HG02642 (cell line): Measurements from ENCODE around the gene PA2G4.
A peak's percentile ranks its signal among the peaks of the same experiment; 100 is the strongest.
"Not testable (repeated sequence)": the region's sequence is repeated elsewhere in the genome, so short reads cannot be mapped to it uniquely, and the experiment has no call there.

ENCODE experiments used
- ATAC-seq: cut with Tn5 transposase; IDR thresholded peaks from one replicate; pipeline ENCODE4 v1.9.1; 2021; ENCODE audit warnings: mild to moderate bottlenecking; ENCODE audit not compliant: unreplicated experiment, poor library complexity

Gene PA2G4

DNA sequence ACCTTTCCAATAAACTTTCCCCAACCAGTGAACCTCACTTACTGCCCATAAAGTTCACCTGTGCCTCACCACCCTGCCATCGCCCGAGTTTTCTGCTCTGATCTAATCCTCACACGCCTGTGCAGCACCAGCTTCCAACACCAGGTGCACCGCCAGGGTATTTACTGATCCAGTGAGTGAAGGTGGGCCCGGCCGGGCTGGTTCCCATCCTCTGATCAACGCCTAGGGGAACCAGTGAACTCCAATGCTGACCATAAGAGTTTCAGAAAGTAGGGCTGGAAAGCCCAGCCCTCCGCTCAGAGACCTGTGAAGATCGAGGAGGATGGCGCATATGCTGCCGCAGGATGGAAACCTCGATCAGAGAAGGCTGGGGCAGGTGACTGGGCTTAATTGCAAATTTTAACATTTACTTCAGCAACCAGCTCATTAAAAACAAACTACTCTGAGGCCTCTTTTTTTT lies 47.3 kb downstream of the PA2G4 start:
- peak; percentile 44 for ATAC-seq

DNA sequence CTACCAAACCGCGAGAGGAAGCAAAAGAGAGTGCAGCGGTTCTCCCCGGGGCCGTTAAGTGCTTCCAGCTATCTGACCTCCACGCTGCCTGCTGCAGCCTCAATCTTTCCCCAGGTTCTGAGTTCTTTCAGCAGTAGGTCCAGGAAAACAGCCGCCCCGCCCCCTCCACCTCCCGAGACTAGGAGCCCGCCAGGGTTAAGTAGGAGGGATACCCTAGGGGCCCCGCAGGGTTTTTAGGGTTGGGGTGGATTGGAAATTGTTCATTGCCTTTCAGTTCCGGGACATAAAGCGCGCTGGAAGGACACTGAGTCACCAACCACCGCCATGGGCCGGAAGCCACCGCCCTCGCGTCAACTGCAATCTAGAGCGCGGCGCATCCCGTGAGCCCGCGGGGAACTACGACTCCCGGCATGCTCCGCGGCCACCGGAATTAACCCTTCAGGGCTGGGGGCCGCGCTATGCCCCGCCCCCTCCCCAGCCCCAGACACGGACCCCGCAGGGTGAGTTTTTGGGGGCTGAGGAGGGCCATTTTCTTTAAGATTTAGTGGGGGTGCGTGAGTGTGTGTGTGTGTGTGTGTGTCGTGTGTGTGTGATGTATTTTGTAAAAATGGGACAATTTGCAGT lies 47.9 kb downstream of the PA2G4 start, which contains the start of gene MYL6B:
Gene MYL6B (plus strand): TSS at position 456 of the 624 bp plus-strand sequence. CDS start 1,332 bp downstream, outside the sequence.
- peak; percentile 91 for ATAC-seq

DNA sequence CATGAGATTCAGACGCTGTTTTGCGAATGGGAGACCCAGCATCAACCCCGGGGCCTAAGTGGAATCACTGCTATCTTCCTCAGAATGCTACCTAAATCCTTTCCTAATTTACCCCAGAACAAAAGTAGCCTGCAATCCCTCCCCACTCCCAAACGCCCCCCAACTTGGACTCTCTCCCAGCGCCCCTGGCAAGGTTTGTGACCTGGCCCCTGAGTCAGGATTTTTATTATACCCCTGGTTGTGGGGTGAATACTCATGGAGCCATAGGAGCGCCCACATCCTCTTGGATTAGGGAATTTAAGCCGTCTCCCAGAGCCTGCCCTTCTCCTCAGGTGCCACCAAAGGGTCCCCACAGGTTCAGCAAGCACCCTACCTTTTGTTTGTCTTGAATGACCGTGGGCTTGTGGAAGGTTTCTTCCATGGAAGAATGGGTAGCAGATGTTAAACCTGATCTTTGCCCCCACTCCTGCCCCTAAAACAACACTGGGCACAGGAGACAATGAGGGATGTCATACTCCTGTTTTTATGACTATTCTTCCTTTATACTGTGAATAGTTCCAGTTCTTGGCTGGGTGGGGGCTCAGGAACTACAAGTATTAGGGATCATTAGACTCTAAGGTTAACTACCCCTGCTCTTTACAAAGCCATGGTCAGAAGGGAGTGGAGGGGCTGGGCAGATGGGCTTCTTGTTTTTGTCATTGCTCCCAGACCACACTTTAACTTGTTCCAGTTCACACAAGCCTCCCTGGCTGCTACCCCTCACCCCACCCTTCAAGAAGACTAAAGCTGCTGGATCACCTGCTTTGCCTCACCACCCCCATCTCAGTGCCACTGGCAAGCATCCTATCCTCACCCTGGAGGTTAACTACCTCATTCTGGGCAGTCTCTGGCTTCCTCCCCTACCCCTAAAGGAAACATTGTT lies 48.7 kb downstream of the PA2G4 start:
- ATAC-seq: no peak

DNA sequence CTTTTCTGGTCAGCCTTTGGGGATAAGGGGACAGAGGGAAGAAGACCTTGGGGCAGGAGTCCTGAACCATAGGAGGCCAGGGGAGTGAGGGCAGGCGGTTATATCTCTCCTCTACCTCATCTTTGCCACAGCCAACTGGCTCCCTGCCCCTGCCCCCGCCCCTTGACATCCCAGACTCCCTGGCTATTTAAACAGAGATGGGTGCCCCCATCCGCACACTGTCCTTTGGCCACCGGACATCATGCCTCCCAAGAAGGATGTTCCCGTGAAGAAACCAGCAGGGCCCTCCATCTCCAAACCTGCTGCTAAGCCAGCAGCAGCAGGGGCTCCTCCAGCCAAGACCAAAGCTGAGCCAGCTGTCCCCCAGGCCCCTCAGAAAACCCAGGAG lies 49.3 kb downstream of the PA2G4 start:
- ATAC-seq: no peak

DNA sequence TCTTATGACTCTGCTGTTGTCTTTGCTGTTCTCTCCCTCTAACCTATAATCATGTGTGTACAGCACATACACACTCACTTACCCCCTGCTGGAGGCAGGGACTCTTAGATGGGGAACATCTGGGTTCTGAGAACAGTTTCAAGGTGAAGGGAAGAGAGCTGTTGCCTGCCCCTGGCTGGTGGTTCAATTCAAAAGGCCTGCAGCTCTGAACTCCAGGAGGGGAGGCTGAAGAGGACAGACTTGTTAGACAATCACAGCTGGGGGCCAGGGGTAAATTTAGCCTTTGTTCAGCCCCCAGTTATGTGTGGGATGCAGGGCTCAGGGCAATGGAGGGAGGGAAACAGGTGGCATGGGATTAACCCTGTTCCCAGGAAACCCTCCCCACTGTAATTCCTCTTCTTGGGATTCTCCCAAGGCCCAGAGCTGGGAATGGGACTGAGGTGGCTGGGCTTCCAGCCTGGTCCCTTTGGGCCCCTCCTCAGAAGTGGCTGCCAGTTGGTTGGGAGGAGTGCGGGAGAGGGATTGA lies 50.0 kb downstream of the PA2G4 start:
- no peak for ATAC-seq

DNA sequence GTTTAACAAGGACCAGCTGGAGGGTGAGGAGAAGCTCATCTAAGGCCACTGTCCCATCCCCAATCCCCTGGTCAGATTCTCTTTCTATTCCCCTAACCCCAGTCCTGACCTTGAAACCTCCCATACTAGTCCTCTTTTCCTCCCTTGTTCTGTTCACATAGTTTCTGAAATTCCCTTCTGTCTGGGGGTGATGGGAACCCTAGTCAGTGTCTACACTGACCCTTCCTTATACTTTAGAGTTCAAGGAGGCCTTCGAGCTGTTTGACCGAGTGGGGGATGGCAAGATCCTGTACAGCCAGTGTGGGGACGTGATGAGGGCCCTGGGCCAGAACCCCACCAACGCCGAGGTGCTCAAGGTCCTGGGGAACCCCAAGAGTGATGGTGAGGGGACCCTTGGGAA lies 50.5 kb downstream of the PA2G4 start:
- ATAC-seq: no peak

DNA sequence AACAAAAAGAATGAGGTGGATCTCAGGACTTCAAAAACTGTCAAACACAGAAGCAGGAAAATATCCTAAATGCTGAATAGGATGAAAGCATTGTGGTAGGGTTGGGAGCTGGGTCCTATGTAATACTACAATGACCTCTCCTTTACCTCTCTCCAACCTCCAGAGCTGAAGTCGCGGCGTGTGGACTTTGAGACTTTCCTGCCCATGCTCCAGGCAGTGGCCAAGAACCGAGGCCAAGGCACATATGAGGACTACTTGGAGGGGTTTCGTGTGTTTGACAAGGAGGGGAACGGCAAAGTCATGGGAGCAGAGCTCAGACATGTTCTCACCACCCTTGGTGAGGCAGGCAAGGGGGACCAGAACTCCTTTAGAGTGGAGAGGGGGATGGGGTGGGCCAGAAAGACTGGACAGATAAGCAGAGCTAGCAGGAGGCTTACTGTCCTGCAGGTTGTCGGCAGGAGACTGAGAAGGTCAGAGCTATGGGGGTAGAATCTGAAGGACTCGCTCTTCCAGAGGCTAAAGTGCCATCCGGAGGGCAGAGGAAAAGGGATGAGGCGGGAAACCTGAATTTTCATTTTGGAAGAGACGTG lies 51.0 kb downstream of the PA2G4 start:
- ATAC-seq: no peak

DNA sequence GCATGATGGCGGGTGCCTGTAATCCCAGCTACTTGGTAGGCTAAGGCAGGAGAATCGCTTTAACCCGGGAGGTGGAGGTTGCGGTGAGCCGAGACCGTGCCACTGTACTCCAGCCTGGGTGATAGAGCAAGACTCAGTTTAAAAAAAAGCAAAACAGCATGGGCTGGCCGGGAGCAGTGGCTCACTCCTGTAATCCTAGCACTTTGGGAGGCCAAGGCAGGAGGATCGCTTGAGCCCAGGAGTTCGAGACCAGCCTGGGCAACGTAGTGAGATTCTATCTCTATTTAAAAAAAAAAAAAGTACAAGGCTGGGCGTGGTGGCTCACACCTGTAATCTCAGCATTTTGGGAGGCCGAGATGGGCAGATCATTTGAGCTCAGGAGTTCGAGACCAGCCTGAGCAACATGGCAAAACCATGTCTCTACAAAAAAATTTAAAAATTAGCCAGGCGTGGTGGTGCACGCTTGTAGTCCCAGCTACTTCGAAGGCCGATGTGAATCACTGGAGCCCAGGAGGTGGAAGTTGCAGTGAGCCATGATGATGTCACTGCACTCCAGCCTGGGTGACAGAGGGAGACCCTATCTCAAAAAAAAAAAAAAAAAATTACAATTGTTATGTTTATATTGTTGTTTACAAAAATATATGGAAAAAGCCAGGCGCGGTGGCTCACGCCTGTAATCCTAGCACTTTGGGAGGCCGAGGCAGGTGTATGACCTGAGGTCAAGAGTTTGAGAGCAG lies 52.3 kb downstream of the PA2G4 start:
- ATAC-seq: not testable (repeated sequence)

DNA sequence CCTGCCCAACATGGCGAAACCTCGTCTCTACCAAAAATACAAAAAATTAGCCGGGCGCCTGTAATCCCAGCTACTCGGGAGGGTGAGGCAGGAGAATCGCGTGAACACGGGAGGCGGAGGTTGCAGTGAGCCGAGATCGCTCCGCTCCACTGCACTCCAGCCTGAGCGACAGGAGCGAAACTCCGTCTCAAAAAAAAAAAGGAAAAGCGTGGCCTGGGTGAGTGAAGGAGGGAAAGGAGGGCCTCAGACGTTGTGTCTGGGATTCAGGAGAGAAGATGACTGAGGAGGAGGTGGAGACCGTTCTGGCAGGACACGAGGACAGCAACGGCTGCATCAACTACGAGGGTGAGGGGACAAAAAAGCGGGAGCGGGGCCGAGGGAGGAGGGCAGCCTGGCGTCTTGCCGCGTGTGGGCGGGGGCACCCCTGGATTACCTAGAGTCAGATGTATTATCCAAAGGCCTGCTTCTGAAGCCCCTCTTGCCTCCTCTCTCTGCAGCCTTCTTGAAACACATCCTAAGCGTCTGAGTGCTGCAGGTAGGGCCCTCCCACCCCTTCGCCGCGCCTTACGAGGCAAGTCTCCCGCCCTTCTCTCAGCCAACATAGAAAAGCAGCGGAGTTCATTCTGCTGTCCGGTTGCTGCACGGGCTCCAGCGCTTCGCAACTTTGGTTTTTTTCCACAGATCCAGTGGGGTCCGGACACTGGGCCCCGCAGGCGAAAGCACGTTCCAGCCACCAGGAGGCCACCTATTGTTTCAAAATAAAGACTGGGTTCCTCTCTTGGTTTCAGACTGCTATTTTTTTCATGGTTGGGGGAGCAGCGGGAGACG lies 53.1 kb downstream of the PA2G4 start:
- peak; percentile 34 for ATAC-seq

DNA sequence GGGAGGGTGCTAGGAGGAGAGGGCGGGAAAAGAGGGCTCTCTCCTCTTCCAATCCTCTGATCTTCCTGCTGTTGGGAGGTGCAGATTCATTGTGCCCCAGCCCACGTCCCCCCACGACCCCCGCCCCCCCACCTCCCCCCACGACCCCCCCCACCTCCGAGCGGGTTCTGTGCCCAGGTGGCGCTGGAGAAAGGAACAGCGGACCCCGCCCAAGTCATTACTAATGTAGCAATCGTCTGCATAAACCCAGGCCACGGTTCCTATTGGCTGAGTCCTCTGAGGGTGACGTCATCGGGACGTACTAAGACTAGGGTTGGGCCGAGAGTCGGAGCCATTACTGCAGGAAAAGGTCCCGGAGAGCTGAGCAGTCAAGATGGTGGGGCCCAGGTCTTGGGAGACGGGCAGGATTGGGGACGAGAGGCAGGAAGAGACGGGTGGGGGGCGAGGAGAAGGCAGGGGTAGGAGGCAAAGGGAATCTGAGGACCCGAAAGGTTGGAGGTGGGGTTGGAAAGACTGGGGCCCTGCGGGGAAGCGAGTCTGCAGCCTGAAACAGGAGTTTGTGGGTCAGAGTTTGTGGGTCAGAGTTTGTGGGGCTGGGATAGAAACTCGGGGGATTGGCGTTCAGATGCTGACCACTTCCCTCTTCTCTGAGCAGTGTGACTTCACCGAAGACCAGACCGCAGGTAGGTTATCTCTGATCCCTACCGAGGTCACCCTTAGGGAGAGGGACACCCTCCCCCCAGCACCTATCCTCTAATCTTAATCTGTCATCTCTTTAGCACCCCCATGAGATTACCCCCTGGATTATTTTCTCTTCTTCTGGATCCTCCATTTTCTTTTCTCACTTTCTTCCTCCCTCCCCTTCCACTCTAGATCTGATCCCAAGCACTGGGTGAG lies 53.9 kb downstream of the PA2G4 start, which contains the start of gene MYL6:
Gene MYL6 (plus strand): TSS at position 331 of the 897 bp plus-strand sequence. CDS start 43 bp downstream, at position 374.
- peak; percentile 91 for ATAC-seq

DNA sequence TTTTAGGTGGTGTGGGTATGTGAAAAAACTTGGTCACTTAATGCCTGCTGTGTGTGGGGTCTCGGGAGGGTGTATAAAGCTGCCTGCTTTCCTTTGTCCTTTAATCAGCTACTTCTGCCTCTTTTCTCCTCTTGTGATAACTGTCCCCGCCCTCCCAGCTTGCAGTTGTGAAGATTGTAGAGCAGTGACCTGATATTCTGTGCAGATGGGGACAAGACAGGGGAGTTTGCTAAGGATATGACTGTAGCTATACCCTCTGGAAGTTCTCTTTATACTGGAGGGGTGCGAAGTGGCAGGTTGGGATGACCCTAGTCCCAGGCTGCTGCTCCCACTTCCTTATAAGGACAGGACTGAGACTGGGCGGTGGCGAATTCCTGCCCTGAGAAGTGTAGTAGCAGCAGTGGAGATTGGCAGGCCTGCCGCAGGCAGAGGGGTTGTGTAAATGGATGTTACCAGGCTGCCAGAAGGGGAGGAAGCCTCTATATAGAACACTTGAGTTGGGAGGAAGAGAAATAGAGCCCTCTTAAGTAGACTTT lies 54.6 kb downstream of the PA2G4 start:
- no peak for ATAC-seq

DNA sequence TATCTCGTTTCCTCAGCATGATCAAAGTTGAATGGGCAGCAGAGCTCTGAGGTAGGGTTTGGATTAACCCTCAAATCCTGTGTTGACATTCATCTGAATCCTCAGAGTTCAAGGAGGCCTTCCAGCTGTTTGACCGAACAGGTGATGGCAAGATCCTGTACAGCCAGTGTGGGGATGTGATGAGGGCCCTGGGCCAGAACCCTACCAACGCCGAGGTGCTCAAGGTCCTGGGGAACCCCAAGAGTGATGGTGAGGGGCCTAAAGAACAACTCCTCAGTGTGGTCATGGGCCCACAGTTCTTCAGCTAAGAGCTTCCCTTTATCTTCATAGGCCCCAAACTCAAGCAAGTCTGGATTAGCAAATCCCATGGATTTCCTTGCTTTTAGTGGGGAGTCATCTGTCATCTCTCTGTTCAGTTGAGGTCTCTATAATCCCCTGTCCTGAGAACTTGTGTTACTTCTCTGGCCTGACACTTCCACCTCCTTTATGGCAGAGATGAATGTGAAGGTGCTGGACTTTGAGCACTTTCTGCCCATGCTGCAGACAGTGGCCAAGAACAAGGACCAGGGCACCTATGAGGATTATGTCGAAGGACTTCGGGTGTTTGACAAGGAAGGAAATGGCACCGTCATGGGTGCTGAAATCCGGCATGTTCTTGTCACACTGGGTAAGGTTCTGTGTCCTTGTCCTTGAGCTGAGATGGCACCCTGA lies 55.3 kb downstream of the PA2G4 start:
- ATAC-seq: no peak

DNA sequence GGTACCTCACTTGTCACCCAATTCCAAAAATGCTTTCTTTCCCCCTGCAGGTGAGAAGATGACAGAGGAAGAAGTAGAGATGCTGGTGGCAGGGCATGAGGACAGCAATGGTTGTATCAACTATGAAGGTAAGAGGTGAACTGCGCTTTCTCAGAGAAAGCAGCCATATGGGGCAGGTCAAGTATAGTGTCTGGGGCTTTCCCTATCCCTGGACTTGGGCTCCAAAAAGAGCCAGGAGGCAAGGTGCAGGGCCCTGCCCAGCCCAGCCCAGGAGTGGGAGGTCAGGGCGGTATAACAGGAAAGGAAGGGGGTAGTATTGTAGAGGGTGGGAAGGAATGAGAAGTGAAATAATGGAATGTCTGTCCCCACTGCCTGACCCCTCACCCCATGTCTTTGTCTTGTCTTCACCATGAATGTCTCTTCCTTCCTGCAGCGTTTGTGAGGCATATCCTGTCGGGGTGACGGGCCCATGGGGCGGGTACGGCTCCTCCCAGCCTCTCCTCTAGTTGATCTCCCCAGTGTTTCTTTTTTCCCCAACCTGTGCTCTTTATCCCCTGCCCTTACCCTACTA lies 55.9 kb downstream of the PA2G4 start:
- no peak for ATAC-seq

DNA sequence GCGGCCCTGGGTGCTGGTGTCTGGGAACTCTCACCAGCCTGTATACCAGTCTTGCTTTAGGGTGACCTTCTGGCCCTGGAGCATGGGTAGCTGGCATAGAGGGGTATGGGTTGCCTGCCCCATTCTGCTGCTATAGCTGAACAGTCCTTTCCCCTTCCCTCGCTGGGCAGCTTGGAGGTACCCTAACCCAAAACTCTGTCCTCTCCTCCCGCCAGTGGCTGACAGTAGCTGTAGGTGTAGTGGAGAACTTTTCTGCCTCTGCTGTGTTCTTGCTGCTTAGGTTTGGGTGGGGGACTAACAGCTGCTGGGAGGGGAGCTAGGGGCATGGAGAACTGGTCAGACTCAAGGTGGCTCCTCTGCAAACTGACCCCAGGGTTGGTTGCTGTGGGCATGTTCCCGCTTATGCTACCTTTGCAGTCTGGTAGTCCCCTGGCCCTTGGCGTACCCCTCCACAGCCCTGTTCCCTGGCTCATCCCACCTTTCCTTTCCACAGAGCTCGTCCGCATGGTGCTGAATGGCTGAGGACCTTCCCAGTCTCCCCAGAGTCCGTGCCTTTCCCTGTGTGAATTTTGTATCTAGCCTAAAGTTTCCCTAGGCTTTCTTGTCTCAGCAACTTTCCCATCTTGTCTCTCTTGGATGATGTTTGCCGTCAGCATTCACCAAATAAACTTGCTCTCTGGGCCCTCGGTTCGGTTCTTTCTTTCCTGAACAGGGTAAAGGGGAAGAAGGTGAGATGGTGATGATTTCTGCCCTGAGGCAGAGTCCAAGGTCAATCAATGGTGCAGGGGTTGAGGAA lies 56.7 kb downstream of the PA2G4 start:
- ATAC-seq: no peak

DNA sequence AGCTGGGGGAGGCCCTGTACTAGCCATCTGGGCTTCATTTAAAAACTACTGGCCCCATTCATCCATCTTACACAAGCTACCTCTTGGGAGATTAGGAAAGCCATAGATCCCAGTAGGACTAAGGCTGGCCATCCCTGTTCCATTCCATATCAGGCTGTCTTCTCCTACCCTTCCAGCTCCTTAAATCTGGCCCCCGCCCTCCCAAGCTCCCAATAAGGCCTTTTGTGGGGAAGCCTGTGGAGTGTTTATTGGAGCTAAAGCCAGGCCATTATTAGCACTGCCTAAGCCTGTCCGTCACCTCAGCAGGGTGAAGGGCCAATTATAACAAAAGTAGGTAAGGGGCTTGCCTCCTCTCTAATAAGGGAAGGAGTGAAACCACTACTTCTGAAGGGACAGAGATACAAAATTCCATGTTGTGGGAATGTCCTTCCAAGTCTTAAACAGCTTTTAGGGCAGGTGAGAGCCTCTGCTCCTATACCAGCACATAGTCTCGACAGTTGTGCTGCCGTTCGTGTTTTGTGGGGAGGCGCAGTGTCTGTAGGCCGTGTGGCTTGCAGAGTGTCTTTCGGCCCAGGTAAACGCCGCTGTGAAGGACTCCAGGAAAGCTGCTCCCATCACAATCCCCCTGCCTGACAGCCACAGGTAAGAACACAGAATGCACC lies 57.5 kb downstream of the PA2G4 start:
- no peak for ATAC-seq
